ENCODE measurements around the gene MIER2.

DNA sequence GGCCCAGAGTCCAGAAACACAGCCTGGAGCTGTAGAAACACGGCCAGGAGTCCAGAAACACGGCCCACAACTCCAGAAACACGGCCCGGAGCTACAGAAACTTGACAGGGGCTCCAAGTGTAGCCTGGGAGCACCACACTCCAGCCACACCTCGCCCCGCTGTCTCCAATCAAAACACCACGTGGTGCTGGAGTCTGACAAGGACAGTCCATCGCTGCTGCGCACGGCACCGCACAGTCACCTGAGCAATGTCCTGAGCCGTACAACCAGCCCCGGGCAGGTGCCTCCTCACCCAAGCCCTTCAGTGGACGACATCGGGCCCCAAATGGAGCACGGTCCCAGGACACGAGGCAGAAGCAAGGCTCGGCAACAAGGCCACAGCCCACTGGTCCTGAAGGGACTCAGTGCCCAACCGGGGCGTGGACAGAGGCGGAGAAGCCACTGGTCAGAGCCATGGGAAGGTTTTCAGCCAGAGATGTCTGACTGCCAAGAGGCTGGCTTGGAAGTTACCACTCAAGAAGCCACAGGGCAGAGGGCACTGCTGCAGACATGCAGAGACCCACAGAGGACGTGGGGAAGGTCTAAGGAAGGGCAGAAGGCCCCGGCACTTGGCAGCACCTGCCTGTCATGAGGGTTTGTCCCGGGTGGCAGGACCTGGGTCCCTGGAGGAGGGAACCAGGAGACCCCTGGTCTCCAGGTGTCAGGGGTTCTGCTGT is 33.7 kb downstream of the MIER2 start:
- TF ChIP-seq, protein P1, sequence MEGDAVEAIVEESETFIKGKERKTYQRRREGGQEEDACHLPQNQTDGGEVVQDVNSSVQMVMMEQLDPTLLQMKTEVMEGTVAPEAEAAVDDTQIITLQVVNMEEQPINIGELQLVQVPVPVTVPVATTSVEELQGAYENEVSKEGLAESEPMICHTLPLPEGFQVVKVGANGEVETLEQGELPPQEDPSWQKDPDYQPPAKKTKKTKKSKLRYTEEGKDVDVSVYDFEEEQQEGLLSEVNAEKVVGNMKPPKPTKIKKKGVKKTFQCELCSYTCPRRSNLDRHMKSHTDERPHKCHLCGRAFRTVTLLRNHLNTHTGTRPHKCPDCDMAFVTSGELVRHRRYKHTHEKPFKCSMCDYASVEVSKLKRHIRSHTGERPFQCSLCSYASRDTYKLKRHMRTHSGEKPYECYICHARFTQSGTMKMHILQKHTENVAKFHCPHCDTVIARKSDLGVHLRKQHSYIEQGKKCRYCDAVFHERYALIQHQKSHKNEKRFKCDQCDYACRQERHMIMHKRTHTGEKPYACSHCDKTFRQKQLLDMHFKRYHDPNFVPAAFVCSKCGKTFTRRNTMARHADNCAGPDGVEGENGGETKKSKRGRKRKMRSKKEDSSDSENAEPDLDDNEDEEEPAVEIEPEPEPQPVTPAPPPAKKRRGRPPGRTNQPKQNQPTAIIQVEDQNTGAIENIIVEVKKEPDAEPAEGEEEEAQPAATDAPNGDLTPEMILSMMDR (IDR thresholded peaks at IDR 0.05; ENCODE audit: low read length): no peak
- no peak for TF ChIP-seq EZH2phosphoT487 (IDR thresholded peaks at IDR 0.05; ENCODE audit: low read length)
- TF ChIP-seq EZH2 (optimal IDR thresholded peaks at IDR 0.05; ENCODE audit: low read depth, low read length): no peak

All from MM.1S (cell line).